NOMO-1 treated with dmso at 0.1 percent for 144 hours (cell line): Measurements from ENCODE around the gene MAP4K3.

Experiments
- DNase-seq: peaks from one replicate; lab custom pipeline; 2025; ENCODE audit not compliant: unreplicated experiment; lab: John Stamatoyannopoulos, UW

MAP4K3 gene

DNA sequence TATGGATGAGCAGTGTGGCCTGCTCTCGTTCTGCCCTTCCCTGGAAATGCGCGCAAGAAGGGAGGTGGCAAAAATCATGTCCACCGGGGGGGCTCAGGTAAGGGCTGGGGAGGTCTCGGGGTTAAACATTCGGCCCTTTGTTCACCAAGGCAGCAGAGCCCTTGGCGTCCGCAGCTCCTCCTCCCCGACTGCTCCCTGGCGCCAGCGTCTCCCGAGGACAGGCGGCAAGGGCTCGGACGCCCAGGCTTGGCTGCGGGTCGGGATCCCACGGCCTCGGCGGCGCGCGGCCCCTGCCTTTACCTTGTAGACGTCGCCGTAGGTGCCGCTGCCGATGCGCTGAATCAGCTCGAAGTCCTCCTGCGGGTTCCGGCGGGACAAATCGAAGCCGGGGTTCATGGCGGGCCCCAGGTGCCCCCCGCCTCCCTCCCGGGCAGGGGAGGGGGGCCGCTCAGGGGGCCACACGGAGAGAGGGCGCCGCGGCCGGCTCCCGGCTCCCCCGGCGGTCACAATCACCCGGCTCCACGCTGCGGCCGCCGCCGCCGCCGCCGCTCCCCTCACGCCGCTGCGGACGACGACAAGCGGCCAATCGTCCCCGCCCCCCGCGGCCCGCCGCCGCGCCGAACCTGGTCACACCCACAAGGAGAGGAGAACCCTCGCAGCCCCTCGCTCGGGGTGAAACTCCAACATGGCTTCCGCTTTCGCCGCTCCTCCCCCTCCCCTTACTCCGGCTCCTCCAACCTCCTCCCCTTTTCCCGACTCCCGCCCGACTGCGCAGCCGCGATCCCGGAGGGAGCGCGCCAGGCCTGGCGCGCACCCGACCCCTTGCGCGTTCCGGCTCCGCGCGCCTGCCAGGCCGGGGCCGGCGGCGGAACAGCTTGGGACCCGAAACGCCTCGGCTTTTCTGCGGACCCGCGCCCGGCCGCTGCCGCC is at the start of gene MAP4K3:
TSS of gene MAP4K3 (minus strand) at position 694 of the 930 bp plus-strand sequence. CDS start at position 396, 298 bp downstream.
- DNase-seq = peak; percentile 94

DNA sequence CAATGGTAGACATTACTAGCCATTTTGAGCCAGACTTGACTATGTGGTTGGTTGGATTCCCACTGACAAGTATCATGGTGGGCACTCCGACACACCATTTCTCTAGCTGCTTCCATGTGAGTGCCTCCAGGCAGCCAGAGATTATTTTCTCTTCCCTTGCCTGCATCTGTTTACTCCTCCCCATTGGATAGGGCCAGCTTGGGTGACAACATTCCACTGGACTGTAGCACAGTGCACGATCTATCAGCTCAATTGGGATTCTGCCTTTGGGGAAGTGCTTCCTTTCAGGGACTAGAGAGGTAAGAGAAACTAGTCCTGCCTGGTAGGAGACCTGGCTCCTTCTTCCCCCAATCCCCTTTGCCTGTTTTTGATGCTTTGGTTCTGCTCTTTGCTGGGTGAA is 49.0 kb upstream of the MAP4K3 start:
- no peak for DNase-seq

DNA sequence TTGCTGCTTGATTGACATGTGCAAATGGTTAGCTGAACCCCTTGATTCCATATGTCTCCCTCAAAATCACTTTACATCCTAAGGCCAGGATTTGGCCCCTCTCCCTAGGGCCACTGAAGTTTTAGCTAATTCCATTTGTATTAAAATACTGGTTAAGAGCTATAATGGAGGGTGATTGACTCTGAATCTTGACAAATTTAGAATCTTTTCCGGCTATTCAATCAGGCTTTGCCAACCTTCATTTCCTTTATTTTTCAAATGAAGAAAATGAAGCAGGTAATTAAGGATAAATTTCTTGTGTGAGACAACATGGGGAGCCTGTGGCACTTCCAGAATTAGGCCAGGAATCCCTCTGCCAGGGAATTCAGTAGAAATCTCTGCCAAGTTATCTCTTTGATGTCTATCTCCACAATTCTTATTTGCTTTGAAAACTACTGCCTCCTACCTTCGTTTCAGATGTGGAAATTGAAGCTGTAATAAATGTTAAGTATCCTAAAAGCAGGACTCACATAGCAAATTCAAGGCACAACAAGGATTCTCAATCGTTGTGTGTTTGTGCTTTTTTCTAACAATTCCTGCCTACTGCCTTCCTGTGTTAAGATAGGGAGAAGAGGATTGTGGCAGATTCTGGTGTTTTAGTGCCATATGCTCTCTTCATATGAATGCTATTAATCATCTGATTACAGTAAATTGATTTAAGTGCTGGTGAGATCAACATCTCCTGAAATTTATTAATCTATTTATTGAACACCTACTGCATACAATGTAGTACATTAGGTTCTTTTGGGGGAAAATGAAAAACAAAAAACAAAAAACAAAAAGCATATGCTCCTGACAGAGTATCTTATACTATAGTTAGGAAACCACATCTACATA is 47.8 kb upstream of the MAP4K3 start:
- DNase-seq = no peak

DNA sequence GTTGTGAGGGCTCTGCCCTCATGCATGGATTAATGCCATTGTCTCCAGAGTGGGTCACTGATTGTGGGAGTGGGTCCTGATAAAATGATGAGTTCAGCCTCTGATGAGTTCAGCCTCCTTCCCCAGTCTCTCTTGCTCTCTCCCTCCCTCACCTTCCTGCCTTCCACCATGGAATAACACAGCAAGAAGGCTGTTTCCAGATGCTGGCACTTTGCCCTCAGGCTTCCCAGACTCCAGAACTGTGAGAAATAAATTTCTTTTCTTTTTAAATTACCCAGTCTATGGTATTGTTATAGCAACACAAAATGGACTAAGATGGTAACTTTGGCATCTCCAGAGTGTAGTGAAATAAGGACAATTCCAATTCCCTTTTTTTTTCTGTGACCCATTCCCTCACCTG is 47.1 kb upstream of the MAP4K3 start:
- DNase-seq = no peak

DNA sequence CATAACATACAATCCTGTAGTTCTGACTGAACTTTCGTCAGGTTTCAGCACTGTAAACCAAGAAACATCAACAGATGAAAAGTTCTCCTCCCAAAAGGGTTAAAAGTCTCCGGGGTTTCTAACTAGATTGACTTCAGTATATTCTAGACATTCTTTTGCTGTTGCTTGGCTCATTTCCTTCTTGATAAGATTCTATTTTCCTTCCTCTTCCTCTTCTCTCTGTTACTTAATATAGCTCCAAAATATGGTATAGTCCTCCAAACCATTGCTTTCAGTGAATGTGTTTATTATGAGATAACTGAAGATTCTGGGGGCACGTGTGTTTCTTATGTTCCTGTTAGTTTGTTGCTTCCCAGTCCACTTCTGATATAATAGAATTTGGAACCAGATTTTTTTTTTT is 46.4 kb upstream of the MAP4K3 start:
- DNase-seq = no peak

DNA sequence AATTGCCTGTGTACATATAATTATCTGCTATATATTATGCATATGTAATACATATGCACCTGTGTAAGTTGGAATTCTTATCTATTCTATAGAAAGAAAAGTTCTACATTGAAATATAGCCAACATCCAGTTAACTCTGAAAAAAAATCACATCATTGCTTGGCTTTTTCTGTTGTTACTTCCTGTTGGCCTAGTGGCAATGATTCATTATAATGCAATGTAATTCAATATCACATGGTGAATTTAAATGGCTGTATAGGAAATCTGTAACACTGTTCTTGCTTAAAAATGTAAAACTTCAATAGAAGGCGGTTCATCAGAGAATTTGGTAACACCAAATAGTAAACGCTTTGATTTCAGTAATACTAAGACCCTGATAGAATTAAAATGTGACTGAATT is 44.5 kb upstream of the MAP4K3 start:
- no peak for DNase-seq

DNA sequence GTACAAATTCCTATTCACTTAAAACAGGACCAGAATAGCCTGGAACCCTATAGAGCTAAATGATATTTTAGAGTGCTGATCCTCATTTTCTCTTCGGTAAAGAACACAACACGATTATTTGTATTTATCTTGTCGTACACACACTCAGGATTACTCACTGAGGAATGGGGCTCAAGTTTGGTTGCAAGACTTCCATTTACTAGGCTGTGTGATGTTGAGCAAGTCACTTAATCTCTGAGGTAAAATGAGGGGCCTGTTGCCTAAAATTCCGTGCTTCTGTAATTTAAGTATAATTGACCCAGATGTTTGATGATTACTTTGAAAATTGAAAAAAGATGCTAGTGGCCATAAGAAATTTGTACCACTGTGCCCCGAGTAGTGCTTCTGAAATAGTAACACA is 42.6 kb upstream of the MAP4K3 start:
- no peak for DNase-seq

DNA sequence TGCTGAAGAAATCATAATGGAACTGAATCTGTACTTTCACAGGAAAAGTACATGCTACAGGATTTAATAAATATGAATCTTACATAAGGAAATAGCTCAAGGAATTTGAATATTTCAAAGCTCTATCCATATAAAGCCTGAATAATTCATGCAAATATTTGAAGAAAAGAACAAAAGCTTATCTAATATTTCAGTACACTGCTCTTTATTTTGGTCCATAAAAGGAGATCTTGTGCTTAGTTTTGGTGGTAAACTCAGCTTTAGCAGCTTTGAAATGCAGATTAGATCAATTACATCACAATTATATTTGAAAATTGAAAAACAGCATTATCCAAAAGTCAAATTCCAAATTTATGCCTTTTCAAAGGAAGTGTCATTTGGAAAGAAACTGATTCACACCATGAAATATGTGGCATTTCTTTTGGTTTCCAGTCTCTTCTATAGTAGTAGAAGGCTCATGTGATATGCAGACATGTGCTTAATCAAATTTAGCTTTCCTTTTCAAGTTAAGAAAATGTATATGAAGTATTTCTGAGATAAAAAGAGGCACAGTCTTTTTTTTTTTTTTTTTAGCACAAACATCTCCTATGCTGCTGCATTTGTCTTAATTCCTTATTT is 42.1 kb upstream of the MAP4K3 start:
- DNase-seq = no peak

DNA sequence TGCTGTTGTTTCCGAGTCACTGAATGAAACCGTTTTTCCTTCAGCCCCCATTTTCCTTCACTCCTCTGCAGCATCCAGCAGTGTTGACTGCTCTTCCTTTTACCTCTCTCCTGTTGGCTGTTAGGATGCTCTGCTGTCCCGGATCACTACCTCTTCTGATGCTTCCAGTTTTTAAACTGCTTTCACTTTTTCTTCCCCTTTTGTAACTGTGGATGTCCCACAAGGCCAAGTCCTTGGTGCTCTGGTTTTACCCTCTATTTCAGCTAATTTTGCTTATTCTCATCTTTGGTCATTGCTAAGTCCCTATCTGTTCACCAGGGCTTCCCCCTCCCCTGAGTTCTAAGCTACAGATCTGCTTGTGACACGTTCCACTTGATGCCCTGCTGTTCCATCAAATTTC is 39.4 kb upstream of the MAP4K3 start:
- peak; percentile 45 for DNase-seq

DNA sequence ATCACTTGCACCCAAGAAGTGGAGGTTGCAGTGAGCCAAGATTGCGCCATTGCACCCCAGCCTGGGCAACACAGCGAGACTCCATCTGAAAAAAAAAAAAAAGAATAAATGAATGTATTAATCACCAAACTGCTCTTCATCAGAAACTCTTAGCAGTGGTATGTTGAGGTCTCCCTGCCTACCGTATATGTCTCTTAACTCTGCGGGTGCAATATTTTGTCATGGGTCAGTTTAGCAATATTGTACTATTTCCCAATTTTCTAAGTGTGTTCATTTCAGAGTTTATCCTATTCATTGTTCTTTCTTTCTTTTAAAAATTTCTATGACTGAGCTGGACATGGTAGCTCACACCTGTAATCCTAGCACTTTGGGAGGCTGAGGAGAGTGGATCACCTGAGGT is 37.9 kb upstream of the MAP4K3 start:
- DNase-seq = no peak

DNA sequence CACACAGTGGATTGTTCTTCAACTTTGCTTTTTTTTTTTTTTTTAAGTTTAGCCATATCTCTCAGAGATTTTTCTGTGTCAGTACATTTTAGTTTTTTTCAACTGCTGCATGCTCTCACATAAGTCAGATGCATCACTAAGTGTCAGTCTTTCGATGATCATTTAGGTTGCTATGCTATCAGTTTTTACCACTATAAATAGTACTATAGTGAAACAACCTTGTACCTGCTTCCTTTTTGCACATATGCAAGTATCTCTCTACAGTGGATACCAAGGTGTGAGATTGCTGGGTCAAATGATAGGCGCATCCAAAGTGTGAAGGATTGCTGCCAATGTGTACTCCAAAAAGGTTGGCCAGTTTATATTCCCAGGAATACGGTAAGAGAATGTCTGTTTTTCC is 33.5 kb upstream of the MAP4K3 start:
- no peak for DNase-seq

DNA sequence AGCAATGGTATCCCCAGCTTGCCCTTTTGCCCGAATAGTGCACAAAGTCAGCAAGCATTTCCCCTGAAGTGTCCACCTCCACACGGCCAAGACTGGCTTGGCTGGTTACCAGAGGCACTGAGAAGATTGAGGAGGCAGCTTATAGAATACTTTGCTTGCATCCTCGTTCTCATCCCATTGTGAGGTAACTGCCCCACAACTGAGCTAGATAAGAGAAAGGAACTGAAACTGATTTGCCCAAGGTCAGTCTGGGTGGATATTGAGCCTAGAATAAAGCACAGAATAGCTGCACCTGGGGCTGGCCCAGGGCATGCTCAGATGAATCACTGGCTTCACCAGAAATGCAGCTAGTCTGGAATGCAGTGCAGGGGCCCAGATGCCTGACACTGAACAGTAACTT is 32.7 kb upstream of the MAP4K3 start:
- peak; percentile 57 for DNase-seq

DNA sequence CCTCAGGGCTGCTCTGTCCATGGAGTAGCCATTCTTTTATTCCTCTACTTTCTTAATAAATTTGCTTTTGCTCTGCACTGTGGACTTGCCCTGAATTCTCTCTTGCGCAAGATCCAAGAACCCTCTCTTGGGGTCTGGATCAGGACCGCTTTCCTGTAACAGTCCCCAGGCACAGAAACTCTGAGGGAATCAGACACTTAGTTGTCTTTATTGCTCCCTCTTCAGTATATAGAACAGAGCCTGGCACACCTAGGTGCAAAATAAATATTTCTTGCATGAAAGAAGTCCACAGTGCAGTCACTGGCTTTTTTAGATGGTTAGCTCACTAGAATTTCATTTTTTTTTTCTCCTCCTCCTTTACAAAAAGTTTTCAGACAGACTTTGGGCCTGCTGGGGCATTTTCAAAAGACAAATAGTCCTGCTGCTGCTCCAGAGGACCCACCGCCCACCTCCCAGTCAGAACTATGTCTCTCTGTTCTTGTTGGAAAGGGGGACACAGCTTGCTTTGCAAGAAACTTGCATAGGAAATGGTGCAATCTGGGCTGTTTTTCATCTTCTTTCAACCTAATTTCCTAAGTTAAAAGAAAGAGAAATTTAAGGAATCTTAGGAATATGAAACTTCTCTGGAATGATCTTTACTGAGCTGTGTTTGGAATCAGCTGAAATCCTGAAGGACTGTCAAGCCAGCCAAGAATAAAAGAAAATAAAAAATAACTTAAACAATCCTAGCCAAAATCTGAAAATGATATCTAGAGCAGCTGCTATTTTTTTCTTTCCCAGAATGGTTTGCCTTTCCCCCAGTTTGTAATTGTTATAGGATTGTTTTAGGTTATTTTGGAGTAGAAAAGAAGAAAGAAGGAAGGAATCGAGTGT is 31.7 kb upstream of the MAP4K3 start:
- no peak for DNase-seq

DNA sequence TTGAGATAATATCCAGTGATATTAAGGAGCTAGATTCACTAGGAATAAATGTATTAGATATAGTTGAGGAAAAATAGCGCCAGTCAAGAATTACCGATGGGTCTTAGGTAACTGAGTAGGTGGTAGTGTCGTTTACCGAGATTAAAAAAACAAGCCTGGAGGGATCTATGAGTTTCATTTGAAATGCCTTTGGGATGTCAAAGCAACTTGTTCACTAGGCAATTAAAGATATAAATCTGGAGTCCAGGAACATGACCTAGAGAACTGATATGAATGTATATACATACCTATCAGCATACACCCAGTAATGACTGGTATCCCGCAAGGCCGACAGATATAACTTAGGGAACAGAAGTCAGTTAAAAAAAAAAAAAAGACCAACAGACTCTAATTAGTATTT is 29.2 kb upstream of the MAP4K3 start:
- DNase-seq = no peak

DNA sequence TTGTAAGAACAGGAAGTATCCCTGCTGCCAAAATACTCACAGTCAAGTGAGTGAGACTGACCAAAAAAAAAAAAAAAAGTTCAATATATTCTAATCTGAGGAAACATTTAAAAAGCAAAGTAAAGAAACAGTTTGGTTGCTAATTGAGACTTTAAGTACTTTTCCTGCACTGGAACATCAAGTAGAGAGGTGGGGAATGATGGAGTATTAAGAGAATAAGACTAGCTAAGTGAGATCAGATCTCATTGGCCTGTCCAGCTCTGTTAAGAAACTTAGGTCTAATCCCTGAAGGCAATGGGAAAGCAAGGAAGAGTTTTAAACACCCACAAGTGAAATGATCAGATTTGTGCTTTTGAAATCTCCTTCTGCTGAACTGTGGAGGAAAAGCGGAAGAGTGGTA is 27.8 kb upstream of the MAP4K3 start:
- DNase-seq = no peak

DNA sequence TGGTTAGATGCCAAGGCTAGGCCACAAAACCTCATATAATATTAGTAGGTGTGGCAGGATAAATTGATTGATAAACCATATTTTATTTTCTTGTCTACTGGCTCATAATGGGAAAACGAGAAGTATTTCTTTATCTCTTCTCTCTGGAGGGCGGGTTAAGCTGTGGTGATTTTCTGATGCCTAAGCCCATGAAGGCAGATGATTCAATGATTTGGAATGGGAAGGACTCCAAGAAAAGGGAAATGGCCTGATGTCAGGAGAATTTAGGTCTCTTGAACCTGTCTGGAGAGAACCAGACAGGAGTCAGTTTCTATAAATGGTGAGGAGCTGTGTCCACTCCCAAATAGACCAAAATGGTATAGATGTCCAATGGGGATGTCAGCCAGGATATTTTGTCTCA is 18.7 kb upstream of the MAP4K3 start:
- DNase-seq = no peak

DNA sequence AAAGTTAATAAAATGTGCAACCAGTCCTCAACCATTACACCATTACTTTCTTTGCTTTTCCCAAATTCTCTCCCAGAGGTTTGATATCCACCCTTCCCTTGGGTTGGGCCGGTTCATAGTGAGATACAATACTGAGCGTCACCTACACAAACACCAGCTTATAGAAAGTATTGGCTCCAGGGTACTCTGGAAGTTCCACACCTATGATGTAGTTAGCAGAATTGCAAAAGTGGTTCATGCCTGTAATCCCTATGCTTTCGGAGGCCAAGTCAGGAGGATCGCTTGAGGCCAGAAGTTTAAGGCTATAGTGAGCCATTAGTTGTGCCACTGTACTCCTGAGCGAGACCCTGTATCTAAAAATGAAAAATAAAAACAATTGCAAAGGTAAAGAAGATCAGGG is 15.3 kb upstream of the MAP4K3 start:
- DNase-seq = no peak

DNA sequence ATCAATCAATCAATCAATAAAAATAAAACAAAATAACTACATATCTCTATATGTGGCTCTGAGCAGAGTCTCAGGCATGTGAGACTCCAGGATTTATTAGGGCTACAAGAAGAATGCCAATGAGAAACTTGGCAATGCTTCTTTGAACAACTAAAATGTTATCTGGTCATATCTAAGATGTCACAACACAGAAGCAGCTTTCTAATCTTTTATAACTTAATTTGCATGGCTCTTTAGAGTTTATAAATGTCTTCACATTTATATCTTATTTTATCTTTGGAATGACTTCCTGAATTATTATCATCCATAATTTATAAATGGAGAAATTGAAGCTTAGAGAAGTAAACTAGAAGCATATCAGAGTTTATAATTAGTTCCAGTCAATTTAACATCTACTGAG is 14.9 kb upstream of the MAP4K3 start:
- DNase-seq = no peak

DNA sequence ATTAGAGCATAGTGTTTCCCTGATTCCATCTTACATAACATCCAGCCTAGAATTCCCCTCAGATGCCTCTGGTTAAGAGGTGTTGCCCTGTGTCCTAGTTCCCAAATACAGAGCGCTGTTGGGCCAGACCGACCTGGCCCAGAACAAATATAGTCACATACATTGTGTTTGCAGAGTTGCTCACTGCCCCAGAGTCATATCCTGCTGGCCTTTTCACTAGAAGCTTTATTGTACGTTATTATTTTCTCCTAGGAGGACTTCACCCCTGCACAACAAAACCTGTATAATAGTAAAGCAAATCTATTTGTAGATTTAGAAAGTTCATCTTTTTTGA is 11.1 kb upstream of the MAP4K3 start:
- DNase-seq = no peak

DNA sequence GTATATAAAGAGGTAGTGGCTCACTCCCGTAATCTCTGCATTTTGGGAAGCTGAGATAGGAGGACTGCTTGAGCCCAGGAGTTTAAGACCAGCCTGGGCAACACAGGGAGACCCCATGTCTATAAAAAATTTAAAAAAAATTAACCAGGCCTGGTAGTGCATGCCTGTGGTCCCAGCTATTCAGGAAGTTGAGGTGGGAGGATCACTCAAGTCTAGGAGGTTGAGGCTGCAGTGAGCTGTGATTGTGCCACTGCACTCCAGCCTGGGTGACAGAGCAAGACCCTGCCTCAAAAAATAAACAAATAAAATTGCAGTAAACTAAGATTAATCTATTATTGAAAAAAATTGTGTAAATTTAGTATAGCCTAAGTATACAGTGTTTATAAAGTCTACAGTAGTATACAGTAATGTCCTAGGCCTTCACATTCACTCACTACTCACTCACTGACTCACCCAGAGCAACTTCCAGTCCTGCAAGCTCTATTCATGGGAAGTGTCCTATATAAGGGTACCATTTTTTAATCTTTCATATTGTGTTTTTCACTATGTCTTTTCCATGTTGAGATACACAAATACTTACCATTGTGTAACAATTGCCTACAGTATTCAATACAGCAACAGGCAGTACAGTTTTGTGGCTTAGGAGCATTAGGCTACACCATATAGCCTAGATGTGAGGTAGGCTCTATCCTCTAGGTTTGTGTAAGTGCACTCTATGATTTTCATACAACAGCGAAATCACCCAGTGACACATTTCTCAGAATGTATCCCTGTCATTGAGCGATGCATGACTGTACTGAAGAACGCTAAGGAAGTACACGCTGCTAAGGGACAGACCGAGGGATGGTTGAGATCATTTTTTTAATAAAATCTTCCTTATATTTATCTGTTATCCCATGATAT is 10.4 kb upstream of the MAP4K3 start:
- no peak for DNase-seq
